ENCODE data around the gene ADM5. TPM values are rescaled to one million over a fixed set of nuclear protein-coding genes. Genes with fewer than 3 reads are reported as not detected.

ADM5 gene
- total RNA-seq, 1 donor from 2014 or later = 0.69 TPM

GRCh38 chr19:49680421-49681351, 8.7 kb upstream of the ADM5 start:
- DNase-seq = peak; percentile 90

GRCh38 chr19:49681830-49682229, 7.6 kb upstream of the ADM5 start:
- no peak for DNase-seq

DNA sequence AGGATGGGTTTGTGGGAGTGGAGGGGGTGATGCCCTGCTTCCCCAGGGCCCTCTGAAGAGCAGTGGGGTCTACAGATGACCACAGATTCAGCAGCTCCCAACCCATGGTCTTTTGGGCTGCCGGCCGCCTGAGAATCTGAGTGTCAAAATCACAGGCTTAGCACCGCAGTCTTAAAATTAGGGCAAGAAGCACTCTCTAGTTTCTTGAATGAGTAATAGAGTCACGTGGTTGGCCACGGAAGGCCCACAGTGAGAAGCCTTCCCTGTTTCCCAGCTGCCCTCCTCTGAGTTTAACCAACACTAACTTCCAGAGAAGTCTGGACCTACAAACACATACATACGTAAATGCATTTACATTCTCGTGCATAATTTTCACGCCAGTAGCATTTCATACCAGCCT, 7.1 kb upstream of the ADM5 start:
- no peak for DNase-seq

DNA sequence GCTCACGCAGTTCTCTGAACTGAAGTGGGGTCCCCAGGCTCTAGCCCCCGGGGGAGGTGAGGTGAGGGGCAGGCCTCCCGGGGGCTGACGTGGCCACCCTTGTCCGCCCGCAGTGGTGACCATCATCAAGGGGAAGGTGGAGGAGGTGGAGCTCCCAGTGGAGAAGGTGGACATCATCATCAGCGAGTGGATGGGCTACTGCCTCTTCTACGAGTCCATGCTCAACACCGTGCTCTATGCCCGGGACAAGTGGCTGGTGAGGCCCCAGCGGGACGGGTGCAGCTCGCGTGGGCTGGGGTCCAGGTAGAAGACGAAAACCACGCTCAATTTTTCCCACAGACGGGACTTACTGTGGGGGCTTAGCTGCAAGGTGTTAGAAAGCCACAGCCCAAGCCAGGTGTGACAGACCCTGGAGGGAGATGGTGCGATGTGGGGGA, 5.6 kb upstream of the ADM5 start:
- DNase-seq = no peak

DNA sequence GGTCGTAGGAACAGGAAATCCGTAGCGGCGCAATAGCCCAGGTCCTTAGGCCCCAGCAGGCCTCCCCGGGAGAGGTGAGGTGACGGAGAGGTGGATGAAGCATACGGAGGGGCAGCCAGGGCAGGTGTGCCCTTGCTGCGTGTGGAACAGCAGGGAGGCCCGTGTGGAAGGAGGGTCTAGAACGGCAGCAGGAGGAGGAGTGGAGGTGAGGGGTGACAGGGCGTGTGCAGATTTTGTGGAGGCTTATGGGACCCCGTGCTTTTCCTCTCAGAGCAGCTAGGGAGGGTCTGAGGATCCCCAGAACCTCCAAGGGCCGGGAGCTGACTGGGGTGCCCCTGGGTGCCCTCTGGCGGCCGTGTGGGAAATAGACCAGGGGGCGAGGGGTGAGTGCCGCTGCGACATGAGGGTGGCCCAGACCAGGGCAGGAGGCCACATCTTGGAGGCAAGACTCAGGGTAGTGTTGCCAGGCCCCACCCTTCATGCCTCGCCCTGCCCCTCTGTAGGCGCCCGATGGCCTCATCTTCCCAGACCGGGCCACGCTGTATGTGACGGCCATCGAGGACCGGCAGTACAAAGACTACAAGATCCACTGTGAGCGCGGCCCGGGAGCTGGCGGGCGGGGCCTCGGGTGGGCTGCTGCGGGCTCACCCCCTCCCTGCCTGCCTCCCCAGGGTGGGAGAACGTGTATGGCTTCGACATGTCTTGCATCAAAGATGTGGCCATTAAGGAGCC, 5.0 kb upstream of the ADM5 start:
- no peak for DNase-seq

- DNase-seq = no peak
Measured at GRCh38 chr19:49684983-49685553, 4.3 kb upstream of the ADM5 start.

DNA sequence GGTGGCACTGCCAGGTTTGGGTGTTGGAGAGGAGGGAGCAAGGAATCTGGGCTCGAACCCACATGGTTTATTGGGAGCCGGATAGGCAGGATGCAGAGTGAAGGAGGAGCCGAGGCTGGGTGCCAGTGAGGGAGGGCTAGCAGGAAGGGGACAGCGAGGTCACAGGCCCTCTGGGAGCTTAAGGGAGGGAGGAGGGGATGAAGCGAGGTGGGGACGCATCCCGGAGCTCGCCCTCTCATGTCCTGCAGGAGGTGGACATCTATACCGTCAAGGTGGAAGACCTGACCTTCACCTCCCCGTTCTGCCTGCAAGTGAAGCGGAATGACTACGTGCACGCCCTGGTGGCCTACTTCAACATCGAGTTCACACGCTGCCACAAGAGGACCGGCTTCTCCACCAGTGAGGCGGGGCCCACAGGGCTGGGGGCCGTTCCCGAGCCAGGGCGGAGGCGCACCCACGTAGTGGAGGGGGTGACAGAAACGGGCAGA, 3.5 kb upstream of the ADM5 start:
- DNase-seq = no peak

DNA sequence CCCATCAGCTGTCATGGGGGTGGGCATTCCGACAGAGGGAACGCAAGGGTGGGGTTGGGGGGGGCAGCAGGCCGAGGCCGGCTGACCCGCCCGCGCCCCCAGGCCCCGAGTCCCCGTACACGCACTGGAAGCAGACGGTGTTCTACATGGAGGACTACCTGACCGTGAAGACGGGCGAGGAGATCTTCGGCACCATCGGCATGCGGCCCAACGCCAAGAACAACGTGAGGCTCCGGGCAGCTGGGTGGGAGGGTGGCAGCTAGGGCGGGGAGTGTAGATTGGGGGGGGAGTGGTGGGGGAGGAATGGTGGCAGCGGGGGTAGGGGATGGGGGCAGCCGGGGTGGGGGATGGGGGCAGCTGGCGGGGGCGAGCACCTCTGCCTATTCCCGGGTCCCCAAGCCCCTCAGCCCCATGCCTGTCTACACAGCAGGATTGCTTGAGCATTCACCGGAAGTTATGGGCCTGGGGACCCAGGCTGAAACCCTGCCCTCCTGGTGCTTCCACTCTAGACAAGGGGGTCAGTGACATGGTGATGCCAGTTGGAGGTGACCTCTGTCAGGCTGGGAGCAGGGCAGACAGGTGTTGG, 2.8 kb upstream of the ADM5 start:
- no peak for DNase-seq

- no peak for DNase-seq
Measured at GRCh38 chr19:49687150-49687549, 2.2 kb upstream of the ADM5 start.

DNA sequence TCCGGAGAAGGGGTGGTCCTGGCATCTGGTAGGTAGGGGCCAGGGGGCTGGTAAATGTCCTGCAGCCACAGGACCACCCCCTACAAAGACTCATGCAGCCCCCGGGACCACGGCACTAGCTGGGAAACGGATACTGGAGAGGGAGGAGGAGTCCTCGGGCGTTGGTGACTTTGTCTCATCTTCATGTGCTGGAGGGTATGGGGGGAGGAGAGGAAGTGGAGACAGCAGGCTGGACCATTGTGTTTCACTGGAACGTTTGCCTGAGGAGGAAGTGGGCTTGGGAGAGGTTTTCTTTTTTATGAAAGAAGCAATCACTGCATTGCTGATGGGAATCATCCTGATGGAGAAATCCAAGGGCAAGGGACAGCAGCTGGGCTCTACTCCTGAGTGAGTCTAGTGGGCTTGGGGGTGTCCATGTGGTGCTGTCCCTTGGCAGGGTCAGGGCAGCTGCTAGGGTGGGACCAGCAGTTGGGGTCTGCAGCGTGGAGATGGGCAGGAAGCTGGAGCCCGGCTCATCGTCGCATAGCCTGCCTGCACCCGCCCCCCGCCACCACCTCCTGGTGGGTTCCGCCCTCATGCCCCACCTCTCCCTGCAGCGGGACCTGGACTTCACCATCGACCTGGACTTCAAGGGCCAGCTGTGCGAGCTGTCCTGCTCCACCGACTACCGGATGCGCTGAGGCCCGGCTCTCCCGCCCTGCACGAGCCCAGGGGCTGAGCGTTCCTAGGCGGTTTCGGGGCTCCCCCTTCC, 1.7 kb upstream of the ADM5 start:
- DNase-seq = no peak

- DNase-seq = no peak
Measured at GRCh38 chr19:49688531-49689132, 762 bp upstream of the ADM5 start.

- DNase-seq = no peak
Measured at GRCh38 chr19:49690079-49690655, 773 bp downstream of the ADM5 start.

- no peak for DNase-seq
Measured at GRCh38 chr19:49690656-49691242, 1.4 kb downstream of the ADM5 start, which contains the start of gene CPT1C. Gene CPT1C (plus strand): TSS chr19:49691116. CDS start chr19:49692253, 1,137 bp downstream.

- peak; percentile 34 for DNase-seq
Measured at GRCh38 chr19:49691243-49692146, 2.1 kb downstream of the ADM5 start.

DNA sequence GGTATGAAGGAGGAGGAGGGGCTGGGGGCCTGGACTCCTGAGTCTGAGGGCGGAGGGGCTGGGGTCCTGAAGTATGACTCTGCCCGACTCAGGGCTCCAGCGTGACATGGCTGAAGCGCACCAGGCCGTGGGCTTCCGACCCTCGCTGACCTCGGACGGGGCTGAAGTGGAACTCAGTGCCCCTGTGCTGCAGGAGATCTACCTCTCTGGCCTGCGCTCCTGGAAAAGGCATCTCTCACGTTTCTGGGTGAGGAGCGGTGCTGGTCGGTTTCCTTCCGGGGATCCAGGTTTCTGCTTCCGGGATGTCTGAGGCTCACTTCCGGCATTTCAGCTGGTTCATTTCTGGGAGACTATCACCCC, 2.7 kb downstream of the ADM5 start:
- DNase-seq = no peak

GRCh38 chr19:49696115-49696514, 6.7 kb downstream of the ADM5 start:
- DNase-seq = no peak

DNA sequence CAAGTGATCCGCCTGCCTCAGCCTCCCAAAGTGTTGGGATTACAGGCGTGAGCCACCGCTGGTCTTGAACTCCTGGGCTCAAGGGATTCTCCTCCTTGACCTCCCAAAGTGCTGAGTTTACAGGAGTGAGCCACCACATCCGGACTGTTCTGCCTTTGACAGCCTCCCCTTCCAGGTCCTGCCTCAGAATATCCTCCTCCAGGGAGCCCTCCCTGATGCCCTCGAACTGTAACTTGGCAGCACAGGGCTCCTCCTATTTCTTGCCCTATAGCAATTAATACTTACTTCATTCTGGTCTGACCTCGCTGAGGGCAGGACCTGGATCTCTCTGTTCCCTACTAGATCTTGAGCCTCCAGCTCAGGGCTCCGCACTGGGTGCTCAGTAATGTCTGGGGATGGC, 7.5 kb downstream of the ADM5 start:
- DNase-seq = no peak

GRCh38 chr19:49699364-49699763, 10.0 kb downstream of the ADM5 start:
- no peak for DNase-seq

DNA sequence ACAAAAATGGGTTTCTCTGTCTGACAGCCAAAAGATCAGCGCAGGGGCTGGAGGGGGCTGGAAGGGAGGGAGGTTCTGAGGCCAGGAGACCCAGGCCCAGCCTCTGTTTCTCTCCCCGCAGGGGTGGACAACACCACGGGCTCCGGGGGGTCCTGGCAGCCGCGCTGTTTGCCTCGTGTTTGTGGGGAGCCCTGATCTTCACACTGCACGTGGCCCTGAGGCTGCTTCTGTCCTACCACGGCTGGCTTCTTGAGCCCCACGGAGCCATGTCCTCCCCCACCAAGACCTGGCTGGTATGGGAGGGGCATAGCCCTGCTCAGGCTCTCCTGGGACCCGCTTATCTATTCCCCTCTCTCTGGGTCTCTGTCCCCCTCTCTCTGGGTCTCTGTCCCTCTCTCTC, 11.2 kb downstream of the ADM5 start:
- DNase-seq = no peak

Data from skin of body (tissue), 2 donors.